Right lobe of liver (tissue), 4 donors: ENCODE results near the gene MRPL17.

ENCODE experiments used
- POLR2A ChIP-seq: fragments of 450-650 bp; IDR thresholded peaks from one replicate; pipeline ENCODE4 v1.6.1; 2017; ENCODE audit warnings: antibody characterized with exemption, mild to moderate bottlenecking
- TF ChIP-seq, protein P1 (sequence below), 4 donors: fragments of 200-600 bp in 3 of 4; fragments of 450-650 bp in 1 of 4; IDR thresholded peaks; one replicate each; pipeline versions ENCODE4 v1.5.1 to v1.8.0; 2016 to 2022; ENCODE audit warnings: antibody characterized with exemption in 4 of 4, mild to moderate bottlenecking in 2 of 4
- donor health status: DM: no; HTN: no; CAD: no.
- donor health status: DM: no; HTN: no; CAD: no.
- donor health status: DM: no; HTN: yes; CAD: no.

DNA sequence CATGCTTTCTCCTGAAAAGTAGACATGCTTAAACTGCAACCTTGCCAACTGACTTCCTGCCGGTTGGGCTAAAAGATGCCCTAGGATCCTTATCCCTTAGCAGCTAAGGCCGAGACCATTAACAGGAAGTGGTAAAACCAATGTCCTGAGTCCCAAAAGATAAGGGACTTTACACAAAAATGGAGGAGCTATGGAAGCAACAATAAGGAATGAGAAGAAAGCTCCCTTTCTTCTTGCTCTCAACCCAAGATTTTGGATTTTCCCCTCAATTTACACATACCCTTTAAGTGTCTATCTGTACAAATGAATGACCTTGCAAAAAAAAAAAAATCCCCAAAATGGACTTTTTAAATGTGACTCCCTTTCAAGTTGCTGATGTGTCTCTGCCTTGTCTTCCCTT, 11.1 kb downstream of the MRPL17 start:
- TF ChIP-seq POLR2A = no peak
- TF ChIP-seq, protein P1, sequence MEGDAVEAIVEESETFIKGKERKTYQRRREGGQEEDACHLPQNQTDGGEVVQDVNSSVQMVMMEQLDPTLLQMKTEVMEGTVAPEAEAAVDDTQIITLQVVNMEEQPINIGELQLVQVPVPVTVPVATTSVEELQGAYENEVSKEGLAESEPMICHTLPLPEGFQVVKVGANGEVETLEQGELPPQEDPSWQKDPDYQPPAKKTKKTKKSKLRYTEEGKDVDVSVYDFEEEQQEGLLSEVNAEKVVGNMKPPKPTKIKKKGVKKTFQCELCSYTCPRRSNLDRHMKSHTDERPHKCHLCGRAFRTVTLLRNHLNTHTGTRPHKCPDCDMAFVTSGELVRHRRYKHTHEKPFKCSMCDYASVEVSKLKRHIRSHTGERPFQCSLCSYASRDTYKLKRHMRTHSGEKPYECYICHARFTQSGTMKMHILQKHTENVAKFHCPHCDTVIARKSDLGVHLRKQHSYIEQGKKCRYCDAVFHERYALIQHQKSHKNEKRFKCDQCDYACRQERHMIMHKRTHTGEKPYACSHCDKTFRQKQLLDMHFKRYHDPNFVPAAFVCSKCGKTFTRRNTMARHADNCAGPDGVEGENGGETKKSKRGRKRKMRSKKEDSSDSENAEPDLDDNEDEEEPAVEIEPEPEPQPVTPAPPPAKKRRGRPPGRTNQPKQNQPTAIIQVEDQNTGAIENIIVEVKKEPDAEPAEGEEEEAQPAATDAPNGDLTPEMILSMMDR (IDR thresholded peaks at IDR 0.05) = no peak
